Esophagus muscularis mucosa (tissue), 4 donors: ENCODE results near the gene CLASP1.

Experiments
- EP300 ChIP-seq: sonication (generic); formaldehyde crosslinking; IDR thresholded peaks from one replicate; pipeline ENCODE4 v1.6.1; 2017; ENCODE audit warnings: antibody characterized with exemption
- POLR2A ChIP-seq: fragments of 450-650 bp; IDR thresholded peaks from one replicate; pipeline ENCODE4 v1.6.1; 2017; ENCODE audit warnings: antibody characterized with exemption, moderate library complexity, mild to moderate bottlenecking, low read depth
- TF ChIP-seq, protein P1 (sequence below), 3 experiments: fragments of 200-600 bp in 2 of 3; fragments of 450-650 bp in 1 of 3; sonication (generic) in 2 of 3; IDR thresholded peaks; one replicate each; pipeline ENCODE4 v1.5.1; 2017 to 2019; ENCODE audit warnings: antibody characterized with exemption in 3 of 3, mild to moderate bottlenecking in 2 of 3, moderate library complexity in 1 of 3

DNA sequence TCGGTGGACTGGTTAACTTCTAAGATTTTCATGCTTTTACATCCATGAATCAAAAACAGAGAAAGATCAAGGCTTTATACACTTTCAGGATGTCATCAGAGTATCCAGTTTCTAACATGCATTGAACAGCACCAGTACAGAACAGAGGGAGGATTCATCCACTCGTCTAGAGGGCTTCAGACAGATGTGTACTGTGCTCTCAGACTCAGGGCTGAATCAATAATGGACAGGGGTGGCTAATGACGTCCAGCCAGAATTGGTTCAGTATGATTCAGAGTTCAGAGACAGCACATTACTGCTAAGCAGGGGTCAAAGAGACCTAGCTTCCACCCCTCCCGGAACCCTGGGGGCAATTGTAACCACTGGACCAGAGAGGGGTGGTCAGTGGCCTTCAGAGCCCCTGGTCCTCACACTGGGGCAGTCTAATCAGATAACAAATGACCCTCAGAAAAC lies 81.3 kb downstream of the CLASP1 start:
- TF ChIP-seq, protein P1, sequence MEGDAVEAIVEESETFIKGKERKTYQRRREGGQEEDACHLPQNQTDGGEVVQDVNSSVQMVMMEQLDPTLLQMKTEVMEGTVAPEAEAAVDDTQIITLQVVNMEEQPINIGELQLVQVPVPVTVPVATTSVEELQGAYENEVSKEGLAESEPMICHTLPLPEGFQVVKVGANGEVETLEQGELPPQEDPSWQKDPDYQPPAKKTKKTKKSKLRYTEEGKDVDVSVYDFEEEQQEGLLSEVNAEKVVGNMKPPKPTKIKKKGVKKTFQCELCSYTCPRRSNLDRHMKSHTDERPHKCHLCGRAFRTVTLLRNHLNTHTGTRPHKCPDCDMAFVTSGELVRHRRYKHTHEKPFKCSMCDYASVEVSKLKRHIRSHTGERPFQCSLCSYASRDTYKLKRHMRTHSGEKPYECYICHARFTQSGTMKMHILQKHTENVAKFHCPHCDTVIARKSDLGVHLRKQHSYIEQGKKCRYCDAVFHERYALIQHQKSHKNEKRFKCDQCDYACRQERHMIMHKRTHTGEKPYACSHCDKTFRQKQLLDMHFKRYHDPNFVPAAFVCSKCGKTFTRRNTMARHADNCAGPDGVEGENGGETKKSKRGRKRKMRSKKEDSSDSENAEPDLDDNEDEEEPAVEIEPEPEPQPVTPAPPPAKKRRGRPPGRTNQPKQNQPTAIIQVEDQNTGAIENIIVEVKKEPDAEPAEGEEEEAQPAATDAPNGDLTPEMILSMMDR (IDR thresholded peaks at IDR 0.05), result no peak
- no peak for TF ChIP-seq POLR2A
- TF ChIP-seq EP300, result no peak
